Measurements from ENCODE around the gene P2RX4.

DNA sequence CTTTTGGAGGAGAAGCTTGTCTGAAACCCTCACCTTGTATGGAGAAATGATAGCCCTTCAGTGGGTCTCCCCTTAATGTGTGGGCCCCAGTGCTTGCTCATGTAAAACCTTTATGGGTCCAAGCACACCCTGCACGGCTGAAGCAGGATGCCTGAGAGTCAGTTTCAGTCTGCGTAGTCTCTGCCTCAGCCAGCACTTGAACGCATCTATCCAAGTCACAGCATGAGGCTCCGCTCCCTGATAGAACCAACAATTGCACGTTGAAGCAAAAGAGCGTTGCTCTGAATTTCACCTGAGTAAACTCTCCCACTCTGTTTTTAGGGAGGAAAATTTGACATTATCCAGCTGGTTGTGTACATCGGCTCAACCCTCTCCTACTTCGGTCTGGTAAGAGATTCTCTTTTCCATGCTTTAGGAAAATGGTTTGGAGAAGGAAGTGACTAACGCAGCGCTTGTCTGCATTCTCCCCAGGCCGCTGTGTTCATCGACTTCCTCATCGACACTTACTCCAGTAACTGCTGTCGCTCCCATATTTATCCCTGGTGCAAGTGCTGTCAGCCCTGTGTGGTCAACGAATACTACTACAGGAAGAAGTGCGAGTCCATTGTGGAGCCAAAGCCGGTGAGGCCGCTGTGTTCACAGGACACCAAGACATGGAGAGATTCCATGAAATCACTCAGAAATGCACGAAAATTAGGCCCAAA is 33.0 kb upstream of the P2RX4 start:
- TF ChIP-seq, protein P1, sequence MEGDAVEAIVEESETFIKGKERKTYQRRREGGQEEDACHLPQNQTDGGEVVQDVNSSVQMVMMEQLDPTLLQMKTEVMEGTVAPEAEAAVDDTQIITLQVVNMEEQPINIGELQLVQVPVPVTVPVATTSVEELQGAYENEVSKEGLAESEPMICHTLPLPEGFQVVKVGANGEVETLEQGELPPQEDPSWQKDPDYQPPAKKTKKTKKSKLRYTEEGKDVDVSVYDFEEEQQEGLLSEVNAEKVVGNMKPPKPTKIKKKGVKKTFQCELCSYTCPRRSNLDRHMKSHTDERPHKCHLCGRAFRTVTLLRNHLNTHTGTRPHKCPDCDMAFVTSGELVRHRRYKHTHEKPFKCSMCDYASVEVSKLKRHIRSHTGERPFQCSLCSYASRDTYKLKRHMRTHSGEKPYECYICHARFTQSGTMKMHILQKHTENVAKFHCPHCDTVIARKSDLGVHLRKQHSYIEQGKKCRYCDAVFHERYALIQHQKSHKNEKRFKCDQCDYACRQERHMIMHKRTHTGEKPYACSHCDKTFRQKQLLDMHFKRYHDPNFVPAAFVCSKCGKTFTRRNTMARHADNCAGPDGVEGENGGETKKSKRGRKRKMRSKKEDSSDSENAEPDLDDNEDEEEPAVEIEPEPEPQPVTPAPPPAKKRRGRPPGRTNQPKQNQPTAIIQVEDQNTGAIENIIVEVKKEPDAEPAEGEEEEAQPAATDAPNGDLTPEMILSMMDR (optimal IDR thresholded peaks at IDR 0.05 in 1 of 3, IDR thresholded peaks at IDR 0.05 in 1 of 3, conservative IDR thresholded peaks at IDR 0.05 in 1 of 3; ENCODE audit: extremely low read depth in 1 of 3, insufficient read depth in 2 of 3, low read length in 3 of 3), result no peak
- TF ChIP-seq EZH2 (IDR thresholded peaks at IDR 0.05; ENCODE audit: low read length), result no peak

All from keratinocyte (primary cell).